ENCODE results near the gene C11orf21. TPM values are rescaled to one million over a fixed set of nuclear protein-coding genes. Genes with fewer than 3 reads are reported as not detected.

The C11orf21 gene
- total RNA-seq, 2 experiments from 2014 or later: 66.0 to 68.3 TPM

DNA sequence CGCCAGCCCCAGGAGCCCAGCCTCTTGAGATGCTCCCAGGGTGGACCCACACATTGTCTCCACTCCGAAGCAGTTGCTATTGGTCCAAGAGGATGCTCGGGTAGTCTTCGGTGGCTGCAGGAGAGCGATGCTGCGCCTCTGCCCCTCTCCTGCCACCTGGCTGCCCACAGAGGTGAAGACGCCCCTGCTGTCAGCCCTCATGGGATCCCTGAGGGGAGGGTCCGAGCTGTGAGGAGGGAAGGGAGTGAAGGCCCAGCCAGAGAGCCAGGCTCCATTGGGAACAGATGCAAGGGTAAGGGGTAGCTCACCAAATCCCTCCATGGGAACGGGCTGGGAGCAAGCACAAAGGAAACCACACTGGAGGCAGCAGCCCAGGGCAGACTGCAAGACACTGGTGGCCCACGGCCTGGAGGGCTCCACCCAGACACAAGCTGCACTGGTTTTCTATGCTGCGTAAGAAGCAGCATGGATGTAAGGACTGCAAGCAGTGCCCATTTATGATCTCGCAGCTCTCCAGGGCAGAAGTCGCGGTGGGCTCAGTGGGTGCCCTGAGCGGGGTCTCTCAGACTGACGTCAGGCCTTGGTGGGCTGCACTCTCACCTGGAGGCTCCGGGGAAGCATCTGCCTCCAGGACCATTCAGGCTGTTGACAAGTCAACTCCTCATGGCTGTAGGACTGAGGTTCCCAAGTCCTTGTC is 15.8 kb upstream of the C11orf21 start:
- Mint-ChIP-seq H3K27ac (no peak overlapping the region), H3K4me1 (no peaks in the 10 kb centered on the region), H3K27me3 (peaks cover 12% of the 10 kb centered on the region), H3K4me3 (no peak overlapping the region), H3K36me3 (ENCODE audit: low read depth) (no peaks in the 10 kb centered on the region), H3K9me3 (no peaks in the 10 kb centered on the region)
- ChIA-PET POLR2A (interaction anchor here (0.5 to 2.9 kb wide), 2 partner anchors 13 to 653 kb away, joined by 3 to 15 read pairs; no protein-coding TSS in a partner anchor), CTCF (interaction anchor here (1.0 to 1.7 kb wide), 3 partner anchors 11 to 13 kb away, joined by 3 to 6 read pairs (median 4); no protein-coding TSS in a partner anchor)
- no peak for DNase-seq

DNA sequence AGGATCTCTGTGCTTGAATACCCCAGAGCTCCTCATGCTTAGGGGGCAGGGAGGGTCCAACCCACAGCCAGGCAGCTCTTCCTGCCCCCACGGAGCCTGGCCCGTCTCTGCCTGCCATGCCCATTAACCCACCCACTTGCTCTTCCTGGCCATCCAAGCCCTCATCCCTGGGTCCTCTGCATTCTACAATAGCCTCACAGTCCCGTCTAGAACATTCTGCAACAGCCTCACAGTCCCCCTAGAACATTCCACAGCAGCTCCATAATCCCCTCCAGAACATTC is 15.2 kb upstream of the C11orf21 start:
- H3K27me3 Mint-ChIP-seq: peaks cover 6% of the 10 kb centered on the region
- no peak overlapping the region for H3K4me3 Mint-ChIP-seq
- no peaks in the 10 kb centered on the region for H3K4me1 Mint-ChIP-seq
- DNase-seq: no peak
- no peaks in the 10 kb centered on the region for H3K36me3 Mint-ChIP-seq (ENCODE audit: low read depth)
- no peaks in the 10 kb centered on the region for H3K9me3 Mint-ChIP-seq
- CTCF ChIA-PET: interaction anchor here (1.2 to 1.7 kb wide), 2 partner anchors 11 to 12 kb away, joined by 3 to 6 read pairs; no protein-coding TSS in a partner anchor
- H3K27ac Mint-ChIP-seq: no peak overlapping the region
- POLR2A ChIA-PET: interaction anchor here (1.0 to 2.9 kb wide), 2 partner anchors 13 to 103 kb away, joined by 5 to 15 read pairs; no protein-coding TSS in a partner anchor

DNA sequence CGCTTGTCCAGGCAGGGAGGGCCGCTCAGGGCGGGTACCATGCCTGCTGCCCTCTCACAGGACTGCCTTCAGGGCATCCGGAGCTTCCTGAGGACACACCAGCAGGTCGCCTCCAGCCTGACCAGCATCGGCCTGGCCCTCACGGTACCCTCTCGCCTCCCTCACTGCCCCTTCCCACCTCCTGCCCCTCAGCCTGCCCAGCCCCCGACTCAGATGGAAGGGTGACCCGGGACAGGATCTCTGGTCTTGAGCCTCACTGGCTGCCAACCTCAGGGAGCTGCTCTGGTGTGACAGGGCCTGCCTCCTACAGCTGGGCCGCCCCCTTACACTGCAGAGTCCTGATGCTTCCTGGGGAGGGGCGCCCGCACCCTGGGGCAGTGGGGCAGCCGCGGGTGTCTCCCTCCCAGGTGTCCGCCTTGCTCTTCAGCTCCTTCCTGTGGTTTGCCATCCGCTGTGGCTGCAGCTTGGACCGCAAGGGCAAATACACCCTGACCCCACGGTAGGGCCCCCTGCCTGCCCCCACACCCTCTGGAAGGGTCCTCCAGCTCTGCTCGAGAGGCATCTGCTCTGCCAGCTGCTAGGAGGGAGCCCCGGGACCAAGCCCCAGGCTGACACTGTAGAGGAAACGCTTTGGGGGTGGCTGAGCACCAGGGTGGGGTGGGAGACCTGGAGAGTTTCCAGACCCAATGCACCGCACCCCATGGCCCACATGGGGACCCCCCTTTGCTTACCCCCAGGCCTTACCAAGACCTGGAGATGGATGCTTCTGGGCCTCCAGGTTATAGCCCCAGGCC is 14.6 kb upstream of the C11orf21 start:
- DNase-seq: no peak
- Mint-ChIP-seq H3K4me1 (no peaks in the 10 kb centered on the region), H3K36me3 (ENCODE audit: low read depth) (no peaks in the 10 kb centered on the region), H3K4me3 (no peak overlapping the region), H3K27ac (no peak overlapping the region), H3K9me3 (no peaks in the 10 kb centered on the region), H3K27me3 (peaks cover 1% of the 10 kb centered on the region)
- POLR2A ChIA-PET: interaction anchor here (1.0 to 2.9 kb wide), 2 partner anchors 12 to 104 kb away, joined by 5 to 15 read pairs; no protein-coding TSS in a partner anchor
- CTCF ChIA-PET: interaction anchor here (1.2 to 1.7 kb wide), 2 partner anchors 10 to 12 kb away, joined by 3 to 6 read pairs; no protein-coding TSS in a partner anchor

DNA sequence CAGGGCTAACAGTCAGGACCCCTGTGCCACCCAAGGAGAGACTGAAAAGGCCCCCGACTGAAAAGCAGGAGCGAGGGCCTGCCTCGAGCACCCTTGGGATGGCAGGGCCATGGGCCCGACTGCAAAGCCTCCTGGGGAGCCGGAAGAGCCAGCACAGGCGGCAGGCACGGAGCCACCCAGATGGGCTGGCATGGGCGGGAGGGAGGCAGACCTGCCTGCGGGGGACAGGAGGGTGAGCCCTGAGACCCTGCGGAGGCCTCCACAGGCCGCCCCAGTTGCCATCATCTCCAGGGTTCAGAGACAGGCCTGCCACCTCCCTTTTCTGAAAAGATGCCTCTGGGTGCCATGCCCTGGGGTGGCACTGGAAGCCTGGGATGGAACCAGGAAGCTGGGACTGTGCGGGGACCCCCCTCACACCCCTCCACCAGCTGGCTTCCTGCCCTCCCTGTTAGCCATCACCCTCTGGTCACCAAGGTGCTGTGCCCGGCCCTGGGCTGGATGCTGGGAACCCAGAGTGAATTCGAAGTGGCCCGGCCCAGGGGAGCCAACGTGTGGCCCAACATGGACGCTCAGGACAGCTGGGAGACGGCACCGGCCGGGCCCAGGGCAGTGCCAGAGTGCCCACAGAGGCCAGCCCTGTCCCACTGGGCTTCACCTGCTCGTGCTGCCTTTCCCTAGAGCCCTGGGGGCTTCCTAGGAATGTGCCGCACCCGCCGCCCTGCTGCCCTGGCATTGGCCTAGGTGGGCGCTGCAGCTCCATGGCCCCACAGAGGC is 13.9 kb upstream of the C11orf21 start:
- Mint-ChIP-seq H3K4me1 (no peaks in the 10 kb centered on the region), H3K4me3 (no peak overlapping the region), H3K9me3 (no peaks in the 10 kb centered on the region), H3K27me3 (no peaks in the 10 kb centered on the region), H3K27ac (no peak overlapping the region), H3K36me3 (ENCODE audit: low read depth) (no peaks in the 10 kb centered on the region)
- POLR2A ChIA-PET: interaction anchor here (0.6 to 2.9 kb wide), 4 partner anchors 10 to 105 kb away, joined by 3 to 15 read pairs (median 4); no protein-coding TSS in a partner anchor
- DNase-seq: no peak
- CTCF ChIA-PET: interaction anchor here (1.7 kb wide), 1 partner anchor 11 kb away, joined by 6 read pairs; no protein-coding TSS in a partner anchor

DNA sequence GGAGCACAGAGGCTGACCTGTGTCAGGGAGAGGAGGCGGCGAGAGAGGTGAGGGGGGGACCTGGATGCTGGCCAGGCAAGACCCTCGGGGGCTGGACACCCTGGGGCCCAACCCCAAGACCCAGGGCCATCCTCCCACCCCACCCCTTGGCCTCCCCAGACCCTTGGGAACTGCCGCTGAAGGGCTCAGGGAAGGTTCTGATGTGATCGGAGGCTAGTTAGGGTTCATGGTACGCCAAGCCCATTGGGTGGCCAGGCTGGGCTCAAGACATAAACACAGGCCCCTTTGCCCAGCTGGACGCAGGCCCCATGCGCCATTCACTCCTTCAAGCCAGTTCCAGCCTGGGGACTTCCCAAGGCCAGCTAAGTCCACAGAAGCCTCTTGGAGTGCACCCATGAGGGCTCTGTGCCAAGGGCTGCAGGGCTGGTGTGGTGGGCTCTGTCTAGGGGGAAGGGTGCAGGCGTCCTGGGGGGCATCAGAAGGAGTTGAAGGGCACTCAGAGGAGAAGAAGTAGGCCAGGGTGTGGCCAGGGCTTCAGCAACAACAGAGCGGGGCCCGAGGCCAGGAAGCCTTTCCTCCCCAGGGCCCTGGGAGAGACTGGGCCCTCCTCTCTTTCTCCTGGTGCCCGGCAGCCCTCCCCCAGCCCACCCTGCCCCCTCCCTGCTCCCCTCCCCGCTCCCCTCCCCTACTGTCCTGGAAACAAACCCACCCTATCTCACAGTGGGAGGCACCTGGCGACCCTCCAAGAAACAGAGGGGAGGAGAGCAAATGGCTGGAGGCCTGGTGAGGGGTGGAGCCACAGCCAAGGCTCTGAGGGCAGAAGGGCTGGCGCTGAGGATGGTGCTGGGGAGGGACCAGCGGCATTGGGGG is 13.0 kb upstream of the C11orf21 start:
- no peak overlapping the region for H3K4me3 Mint-ChIP-seq
- no peak overlapping the region for H3K27ac Mint-ChIP-seq
- H3K9me3 Mint-ChIP-seq: no peaks in the 10 kb centered on the region
- POLR2A ChIA-PET: interaction anchor here (0.6 to 1.8 kb wide), 2 partner anchors 9 to 10 kb away, joined by 3 to 4 read pairs; no protein-coding TSS in a partner anchor
- DNase-seq: no peak
- H3K36me3 Mint-ChIP-seq (ENCODE audit: low read depth): no peaks in the 10 kb centered on the region
- H3K4me1 Mint-ChIP-seq: no peaks in the 10 kb centered on the region
- CTCF ChIA-PET: interaction anchor here (0.8 kb wide), 1 partner anchor 10 kb away, joined by 3 read pairs; no protein-coding TSS in a partner anchor
- no peaks in the 10 kb centered on the region for H3K27me3 Mint-ChIP-seq

DNA sequence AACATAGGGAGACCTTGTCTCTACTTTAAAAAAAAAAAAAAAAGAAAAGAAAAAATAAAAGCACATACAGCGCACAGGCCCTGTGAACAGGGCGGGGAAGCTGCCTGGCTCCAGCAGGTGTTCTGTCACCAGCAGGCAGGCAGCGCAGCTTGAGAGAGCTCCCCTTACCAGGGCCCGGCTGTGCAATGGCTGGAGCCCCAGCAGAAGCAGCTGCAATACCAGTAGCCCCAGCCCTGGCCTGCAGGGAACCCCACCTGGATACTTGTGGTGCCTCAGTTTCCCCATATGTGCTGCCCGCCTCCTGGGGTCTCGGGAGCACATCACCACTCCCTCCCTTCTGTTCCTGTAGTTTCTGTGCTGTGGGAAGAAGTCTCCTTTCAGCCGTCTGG is 12.4 kb upstream of the C11orf21 start:
- H3K27ac Mint-ChIP-seq: no peak overlapping the region
- CTCF ChIA-PET: interaction anchor here (0.8 kb wide), 1 partner anchor 9 kb away, joined by 3 read pairs; no protein-coding TSS in a partner anchor

DNA sequence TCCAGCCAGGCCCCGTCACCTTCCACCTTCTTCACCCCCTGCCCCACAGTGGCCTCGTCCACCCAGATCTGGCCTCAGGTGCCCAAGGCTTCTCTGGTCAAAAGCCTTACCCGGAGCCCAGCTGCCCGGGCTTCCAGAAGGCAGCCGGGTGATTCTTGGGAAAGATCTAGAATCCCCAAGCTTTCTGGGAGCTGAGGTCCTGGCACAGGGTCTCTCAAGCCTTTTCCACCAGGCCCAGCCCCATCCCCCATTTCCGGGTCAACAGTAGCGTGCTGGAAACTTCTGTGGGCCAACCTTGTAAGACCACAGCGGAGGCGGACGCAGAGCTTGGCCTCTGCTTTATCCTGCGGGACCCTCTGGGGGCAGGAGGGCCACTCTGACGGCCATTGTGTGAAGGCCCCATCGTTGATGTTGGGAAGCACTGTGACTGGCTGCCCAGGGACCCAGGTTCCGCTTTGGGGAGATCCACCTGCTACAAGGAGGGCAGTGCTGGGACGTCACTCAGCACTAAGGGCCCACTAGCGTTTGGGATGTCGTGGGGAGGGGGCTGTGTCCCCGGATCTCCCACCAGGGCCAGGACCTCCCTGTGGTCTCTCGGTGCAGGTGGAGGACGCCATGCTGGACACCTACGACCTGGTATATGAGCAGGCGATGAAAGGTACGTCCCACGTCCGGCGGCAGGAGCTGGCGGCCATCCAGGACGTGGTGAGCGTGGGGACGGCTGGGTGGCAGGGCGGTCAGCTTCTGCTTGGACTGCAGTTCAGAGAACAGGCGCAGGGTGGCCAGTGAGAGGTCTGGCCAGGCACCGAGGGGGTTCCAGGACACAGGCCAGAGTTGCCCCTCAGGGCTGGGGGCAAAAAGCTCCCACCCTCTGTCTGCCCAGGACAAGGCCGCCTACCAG is 11.6 kb upstream of the C11orf21 start:
- CTCF ChIA-PET: no interaction called here
- Mint-ChIP-seq H3K4me3 (no peak overlapping the region), H3K36me3 (ENCODE audit: low read depth) (no peaks in the 10 kb centered on the region), H3K4me1 (no peaks in the 10 kb centered on the region), H3K27me3 (no peaks in the 10 kb centered on the region), H3K9me3 (no peaks in the 10 kb centered on the region), H3K27ac (no peak overlapping the region)
- POLR2A ChIA-PET: no interaction called here
- no peak for DNase-seq

More for the DNA sequence above, 12.4 kb upstream of the C11orf21 start:
- no peak for DNase-seq
- no peaks in the 10 kb centered on the region for H3K27me3 Mint-ChIP-seq
- POLR2A ChIA-PET: interaction anchor here (1.8 kb wide), 1 partner anchor 10 kb away, joined by 4 read pairs; no protein-coding TSS in a partner anchor
- H3K9me3 Mint-ChIP-seq: no peaks in the 10 kb centered on the region
- H3K4me1 Mint-ChIP-seq: no peaks in the 10 kb centered on the region
- no peak overlapping the region for H3K4me3 Mint-ChIP-seq
- no peaks in the 10 kb centered on the region for H3K36me3 Mint-ChIP-seq (ENCODE audit: low read depth)

DNA sequence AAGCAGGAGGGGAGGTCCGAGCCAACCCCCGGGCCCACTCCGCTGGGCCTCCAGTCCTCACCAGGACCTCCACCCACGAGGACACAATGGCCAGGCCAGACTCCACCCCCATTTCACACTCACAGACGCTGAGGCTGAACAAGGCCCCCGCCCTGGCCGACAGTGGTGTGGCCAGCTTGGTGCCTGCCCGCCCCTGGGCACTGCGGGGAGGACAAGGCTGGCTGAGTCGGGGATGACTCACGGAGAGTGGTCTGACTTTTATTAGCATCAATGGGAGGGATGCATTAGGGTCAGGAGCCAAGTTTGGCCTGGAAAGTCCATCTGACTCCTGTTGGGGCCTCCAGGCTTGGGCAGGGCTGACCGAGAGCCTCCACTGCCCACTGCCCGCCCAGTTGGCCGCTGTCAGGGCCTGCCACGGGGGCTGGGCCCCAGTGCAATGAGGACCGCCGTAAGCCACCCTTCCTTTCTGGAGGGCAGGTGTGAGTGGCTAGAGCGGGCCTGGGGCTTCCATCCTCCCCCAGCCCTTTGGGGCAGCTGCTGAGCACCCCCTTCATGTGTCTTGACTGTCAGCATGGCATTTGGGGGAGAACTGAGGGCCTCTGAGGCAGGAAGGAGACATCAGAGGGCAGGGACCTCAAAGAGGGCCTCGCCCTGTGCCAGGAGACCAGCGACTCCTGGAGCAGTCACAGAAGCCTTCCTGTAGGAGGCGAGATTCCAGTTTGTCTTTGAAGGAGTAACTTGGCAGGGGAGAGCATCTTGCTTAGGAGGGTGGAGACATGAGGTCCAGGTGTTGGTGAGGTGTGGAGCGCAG is 10.7 kb upstream of the C11orf21 start:
- H3K4me3 Mint-ChIP-seq: no peak overlapping the region
- no peak for DNase-seq
- no peaks in the 10 kb centered on the region for H3K36me3 Mint-ChIP-seq (ENCODE audit: low read depth)
- no peaks in the 10 kb centered on the region for H3K27me3 Mint-ChIP-seq
- no peak overlapping the region for H3K27ac Mint-ChIP-seq
- ChIA-PET CTCF (no interaction called here), POLR2A (interaction anchor here (1.7 to 2.9 kb wide), 2 partner anchors 9 to 12 kb away, joined by 4 to 21 read pairs; partner anchors contain the start of genes C11orf21 and TSPAN32)
- no peaks in the 10 kb centered on the region for H3K9me3 Mint-ChIP-seq
- H3K4me1 Mint-ChIP-seq: peaks cover 2% of the 10 kb centered on the region

DNA sequence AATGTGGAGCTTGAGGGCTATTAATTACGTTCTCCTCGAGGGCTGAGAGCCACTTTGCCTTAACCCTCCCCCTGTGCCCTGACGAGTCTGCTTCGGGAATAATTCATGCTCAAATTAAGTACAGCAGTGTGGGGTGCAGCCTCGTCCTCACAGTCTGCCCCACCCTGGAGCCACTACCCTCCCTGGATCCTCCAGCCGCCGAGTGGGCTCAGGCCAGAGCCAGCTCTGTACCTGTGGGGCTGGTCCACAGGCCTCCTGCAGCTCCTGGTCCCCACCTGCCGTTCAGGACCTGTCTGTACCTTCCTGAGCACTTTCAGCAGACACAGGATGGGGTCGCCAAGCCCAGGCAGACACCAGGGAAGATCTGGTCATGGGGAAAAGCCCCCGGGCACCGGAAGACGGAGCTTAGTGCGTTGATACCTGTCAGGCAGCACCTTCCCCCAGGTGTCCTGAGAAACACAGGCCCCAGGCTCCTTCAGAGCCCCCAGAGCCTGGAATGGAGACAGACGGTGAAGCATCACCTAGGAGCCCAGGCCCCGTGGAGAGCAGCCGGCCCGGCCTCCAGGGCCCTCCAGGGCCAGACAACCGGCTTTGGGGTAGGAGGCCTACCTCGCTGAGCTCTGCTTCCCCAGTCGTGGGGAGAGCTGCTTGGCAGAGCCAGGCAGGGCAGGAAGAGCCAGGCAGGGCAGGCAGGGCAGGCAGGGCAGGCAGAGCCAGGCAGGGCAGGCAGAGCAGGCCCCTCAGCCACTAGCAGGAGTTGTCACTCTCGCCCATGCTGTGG is 9.8 kb upstream of the C11orf21 start:
- POLR2A ChIA-PET: interaction anchor here (1.7 to 2.9 kb wide), 2 partner anchors 10 to 11 kb away, joined by 4 to 21 read pairs; partner anchors contain the start of genes C11orf21 and TSPAN32
- no peaks in the 10 kb centered on the region for H3K36me3 Mint-ChIP-seq (ENCODE audit: low read depth)
- H3K27me3 Mint-ChIP-seq: no peaks in the 10 kb centered on the region
- CTCF ChIA-PET: interaction anchor here (0.8 kb wide), 1 partner anchor 9 kb away, joined by 3 read pairs; the partner anchor contains the start of genes C11orf21 and TSPAN32
- peaks cover 2% of the 10 kb centered on the region for H3K4me1 Mint-ChIP-seq
- no peak overlapping the region for H3K27ac Mint-ChIP-seq
- DNase-seq: no peak
- no peak overlapping the region for H3K4me3 Mint-ChIP-seq
- H3K9me3 Mint-ChIP-seq: no peaks in the 10 kb centered on the region

DNA sequence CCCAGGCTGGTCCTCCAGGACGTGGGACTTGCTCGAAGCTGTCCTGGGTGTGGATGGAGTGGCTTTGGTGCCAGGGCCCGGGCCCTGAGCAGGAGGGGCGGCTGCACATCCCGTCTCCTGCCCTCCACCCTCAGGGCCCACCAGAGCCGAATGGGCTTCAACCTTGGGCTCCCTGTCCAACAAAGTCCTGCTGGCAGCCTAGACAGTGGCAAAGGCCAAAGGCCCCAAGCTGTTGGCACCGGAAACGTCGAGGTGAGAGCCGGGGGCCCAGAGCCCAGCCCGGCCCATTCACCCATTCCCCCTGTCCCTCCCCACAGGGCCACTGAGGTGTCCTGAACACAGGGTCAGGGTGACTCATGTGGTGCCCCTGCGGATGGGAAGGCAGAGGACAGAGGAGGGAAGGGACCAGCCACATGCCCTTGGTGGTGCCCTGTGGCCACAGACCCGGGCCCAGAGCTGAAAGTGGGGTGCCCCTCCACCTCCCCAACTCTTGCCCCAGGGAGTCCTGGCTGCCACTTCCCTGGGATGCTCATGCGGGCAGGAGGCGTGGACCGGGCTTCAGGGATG is 9.2 kb upstream of the C11orf21 start:
- Mint-ChIP-seq H3K27ac (no peak overlapping the region), H3K9me3 (no peaks in the 10 kb centered on the region), H3K4me1 (peaks cover 9% of the 10 kb centered on the region), H3K4me3 (no peak overlapping the region), H3K36me3 (ENCODE audit: low read depth) (no peaks in the 10 kb centered on the region), H3K27me3 (no peaks in the 10 kb centered on the region)
- DNase-seq: no peak
- CTCF ChIA-PET: interaction anchor here (0.8 kb wide), 1 partner anchor 9 kb away, joined by 3 read pairs; the partner anchor contains the start of genes C11orf21 and TSPAN32
- POLR2A ChIA-PET: interaction anchor here (1.7 to 2.9 kb wide), 2 partner anchors 10 kb away, joined by 4 to 21 read pairs; partner anchors contain the start of genes C11orf21 and TSPAN32
